SK-N-SH (cell line): Measurements from ENCODE around the gene ADNP2. TPM values are rescaled to one million over a fixed set of nuclear protein-coding genes. Genes with fewer than 3 reads are reported as not detected.

Source experiments
- CTCF ChIA-PET: fragments of 300-600, 350-600 bp; formaldehyde crosslinking; extraction: SDS; loops from one replicate; lab custom pipeline; 2021; lab: Yijun Ruan, JAX
- POLR2A ChIA-PET: fragments of 350-600 bp; sonication (Branson Sonifier 250); formaldehyde crosslinking; extraction: SDS; loops from one replicate; lab custom pipeline; 2020; ENCODE audit warnings: antibody characterized with exemption, inconsistent platforms; lab: Yijun Ruan, JAX
- DNase-seq: peaks from one replicate; pipeline ENCODE4 v3.0.0; 2012
- H2AFZ ChIP-seq: fragments of 200-600 bp; sonication (generic); 2 replicates; pipeline ENCODE4 v1.8.1; 2016; ENCODE audit warnings: antibody characterized with exemption, mild to moderate bottlenecking, low read depth
- H3F3A ChIP-seq: fragments of 200-600 bp; sonication (generic); replicated peaks from 2 replicates; pipeline ENCODE3; 2016; ENCODE audit warnings: antibody characterized with exemption, mild to moderate bottlenecking; ENCODE audit not compliant: insufficient read depth
- H3K27ac ChIP-seq, 2 experiments: fragments of 200-500 bp in 1 of 2; fragments of 200-600 bp in 1 of 2; sonication (Bioruptor generic) in 1 of 2; sonication (generic), shearing (Covaris generic) in 1 of 2; 2 replicates each; pipeline versions ENCODE4 v1.5.1 to v1.6.1; 2014 to 2016; ENCODE audit warnings: low read depth in 2 of 2, inconsistent platforms in 1 of 2, low read length in 1 of 2, mild to moderate bottlenecking in 1 of 2, mixed read lengths in 1 of 2
- H3K27me3 ChIP-seq: fragments of 200-600 bp; sonication (generic), shearing (Covaris generic); 2 replicates; pipeline ENCODE4 v1.6.1; 2016; ENCODE audit warnings: mixed run types; ENCODE audit not compliant: insufficient read depth
- H3K36me3 ChIP-seq, 2 experiments: fragments of 200-500 bp in 1 of 2; fragments of 200-600 bp in 1 of 2; sonication (Bioruptor generic) in 1 of 2; sonication (generic) in 1 of 2; replicated peaks in 1 of 2; 2 replicates each; pipeline versions ENCODE3 to v1.5.1; 2014 to 2016; ENCODE audit warnings: low read length in 1 of 2, mild to moderate bottlenecking in 1 of 2; ENCODE audit not compliant: insufficient read depth in 2 of 2, control insufficient read depth in 1 of 2
- H3K4me1 ChIP-seq, 2 experiments: fragments of 200-500 bp in 1 of 2; fragments of 200-600 bp in 1 of 2; sonication (Bioruptor generic) in 1 of 2; sonication (generic), shearing (Covaris generic) in 1 of 2; 2 replicates each; pipeline versions ENCODE4 v1.5.1 to v1.6.1; 2014 to 2016; ENCODE audit warnings: low read depth in 1 of 2, low read length in 1 of 2, mixed run types in 1 of 2; ENCODE audit not compliant: insufficient read depth in 2 of 2, control insufficient read depth in 1 of 2
- H3K4me2 ChIP-seq: fragments of 200-600 bp; sonication (generic), shearing (Covaris generic); 2 replicates; pipeline ENCODE4 v1.6.1; 2017; ENCODE audit warnings: mixed run types
- H3K4me3 ChIP-seq, 2 experiments: fragments of 200-500 bp in 1 of 2; fragments of 200-600 bp in 1 of 2; sonication (Bioruptor generic) in 1 of 2; sonication (generic), shearing (Covaris generic) in 1 of 2; 2 replicates each; pipeline versions ENCODE4 v1.5.1 to v1.8.1; 2014 to 2016; ENCODE audit warnings: low read depth in 2 of 2, inconsistent platforms in 1 of 2, low read length in 1 of 2, mild to moderate bottlenecking in 1 of 2, mixed read lengths in 1 of 2, moderate library complexity in 1 of 2
- H3K79me2 ChIP-seq: fragments of 200-600 bp; sonication (generic); 2 replicates; pipeline ENCODE4 v1.8.1; 2017; ENCODE audit warnings: mild to moderate bottlenecking; ENCODE audit not compliant: insufficient read depth
- H3K9ac ChIP-seq: fragments of 200-600 bp; sonication (generic); 2 replicates; pipeline ENCODE4 v1.6.1; 2017; ENCODE audit warnings: mixed run types
- H3K9me2 ChIP-seq: fragments of 200-600 bp; sonication (generic); 2 replicates; pipeline ENCODE4 v1.6.1; 2017; ENCODE audit warnings: mixed run types
- H3K9me3 ChIP-seq: fragments of 200-600 bp; sonication (generic); 2 replicates; pipeline ENCODE4 v1.6.1; 2017; ENCODE audit warnings: mixed run types, mild to moderate bottlenecking, moderate library complexity
- H4K20me1 ChIP-seq: fragments of 200-600 bp; sonication (generic); 2 replicates; pipeline ENCODE4 v1.6.1; 2017; ENCODE audit warnings: mild to moderate bottlenecking, mixed run types; ENCODE audit not compliant: insufficient read depth
- CHD2 ChIP-seq: fragments of 150-350 bp; IDR thresholded peaks from 2 replicates; pipeline ENCODE4 v1.6.1; 2018; ENCODE audit warnings: low read length; ENCODE audit not compliant: partially characterized antibody
- ELF1 ChIP-seq: IDR thresholded peaks from 2 replicates; pipeline ENCODE4 v1.4.0; 2012
- FOSL2 ChIP-seq: IDR thresholded peaks from 2 replicates; pipeline ENCODE4 v1.4.0; 2012; ENCODE audit warnings: low read depth, mild to moderate bottlenecking, moderate library complexity, borderline replicate concordance
- GABPA ChIP-seq: IDR thresholded peaks from 2 replicates; pipeline ENCODE4 v1.4.0; 2012; ENCODE audit warnings: low read depth, mild to moderate bottlenecking
- GATA2 ChIP-seq: sonication (generic); formaldehyde crosslinking; IDR thresholded peaks from 2 replicates; pipeline ENCODE4 v1.5.0; 2020; ENCODE audit warnings: mild to moderate bottlenecking, missing genetic modification reagents
- MAX ChIP-seq: IDR thresholded peaks from 2 replicates; pipeline ENCODE4 v1.4.0; 2012; ENCODE audit warnings: low read depth
- MEF2A ChIP-seq: IDR thresholded peaks from 2 replicates; pipeline ENCODE4 v1.4.0; 2012; ENCODE audit warnings: low read depth, borderline replicate concordance
- MXI1 ChIP-seq: IDR thresholded peaks from 2 replicates; pipeline ENCODE4 v1.6.1; 2012; ENCODE audit warnings: mild to moderate bottlenecking, low read depth, low read length, improper control_type of control experiment
- NFIC ChIP-seq: IDR thresholded peaks from 2 replicates; pipeline ENCODE4 v1.4.0; 2012; ENCODE audit warnings: borderline replicate concordance
- NRF1 ChIP-seq: IDR thresholded peaks from 2 replicates; pipeline ENCODE4 v1.6.1; 2012; ENCODE audit warnings: low read depth, mild to moderate bottlenecking, low read length
- PBX3 ChIP-seq: IDR thresholded peaks from 2 replicates; pipeline ENCODE4; 2012
- POLR2AphosphoS5 ChIP-seq: IDR thresholded peaks from 2 replicates; pipeline ENCODE4 v1.6.1; 2012; ENCODE audit warnings: low read depth, low read length
- REST ChIP-seq: IDR thresholded peaks from 2 replicates; pipeline ENCODE4 v1.6.1; 2012; ENCODE audit warnings: mild to moderate bottlenecking, low read depth, low read length, moderate library complexity
- RXRA ChIP-seq: IDR thresholded peaks from 2 replicates; pipeline ENCODE4 v1.4.0; 2012; ENCODE audit warnings: low read depth, mild to moderate bottlenecking, borderline replicate concordance
- TAF1 ChIP-seq: IDR thresholded peaks from 2 replicates; pipeline ENCODE4 v1.6.1; 2012; ENCODE audit warnings: low read depth, mild to moderate bottlenecking, low read length, moderate library complexity, borderline replicate concordance
- TEAD4 ChIP-seq: IDR thresholded peaks from 2 replicates; pipeline ENCODE4 v1.4.0; 2012; ENCODE audit warnings: mild to moderate bottlenecking, borderline replicate concordance; ENCODE audit not compliant: insufficient read depth
- WGBS: methylation state at CpG from one replicate; pipeline ENCODE4 v1.1.6; 2017; ENCODE audit warnings: low lambda C conversion rate; 5-methylcytosine and 5-hydroxymethylcytosine counted together
- polyA plus RNA-seq, 3 experiments: library from polyadenylated mRNA; depleted of rRNA; stranded (reverse); fragments of >200 nt; gene quantifications; 2 replicates each; pipeline ENCODE4 v1.2.3, GENCODE V29; 2012
- TF ChIP-seq, protein P1 (sequence below): fragments of 150-350 bp; IDR thresholded peaks from 2 replicates; pipeline ENCODE4 v1.6.1; 2017; ENCODE audit warnings: antibody characterized with exemption, low read length, low read depth, borderline replicate concordance
- TF ChIP-seq, protein P2 (sequence below): IDR thresholded peaks from 2 replicates; pipeline ENCODE4 v1.4.0; 2012; ENCODE audit warnings: low read depth, borderline replicate concordance
- TF ChIP-seq, protein P3 (sequence below): IDR thresholded peaks from 2 replicates; pipeline ENCODE4 v1.4.0; 2012; ENCODE audit warnings: low read depth, borderline replicate concordance

ADNP2 gene
- polyA plus RNA-seq, 1 of the 3 experiments (the other 2 are of a cell fraction), result 4.3 TPM

DNA sequence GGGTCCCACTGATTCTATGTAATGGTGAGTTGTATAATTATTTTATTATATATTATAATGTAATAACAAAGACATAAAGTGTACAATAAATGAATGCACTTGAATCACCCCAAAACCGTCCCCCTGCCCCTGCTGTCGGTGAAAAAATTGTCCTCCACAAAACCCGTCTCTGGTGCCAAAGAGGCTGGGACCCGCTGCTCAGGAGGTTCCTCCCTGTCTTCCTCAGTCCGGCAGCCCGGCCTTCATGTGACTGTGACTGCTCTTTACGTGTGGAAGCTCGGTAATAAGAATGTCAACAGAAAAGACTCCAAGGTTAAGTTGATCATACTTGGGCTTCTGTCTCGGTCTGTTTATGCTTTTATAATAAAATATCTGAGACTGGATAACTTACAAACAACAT is 32.7 kb upstream of the ADNP2 start:
- no peak overlapping the region for H3K9ac ChIP-seq
- H3K9me2 ChIP-seq, result no peaks in the 10 kb centered on the region
- DNase-seq, result no peak
- ChIA-PET CTCF (no interaction called here), POLR2A (no interaction called here)
- no peak for TF ChIP-seq POLR2AphosphoS5
- no peak for TF ChIP-seq MXI1
- TF ChIP-seq TEAD4, result no peak
- TF ChIP-seq FOSL2, result no peak
- TF ChIP-seq, protein P1, sequence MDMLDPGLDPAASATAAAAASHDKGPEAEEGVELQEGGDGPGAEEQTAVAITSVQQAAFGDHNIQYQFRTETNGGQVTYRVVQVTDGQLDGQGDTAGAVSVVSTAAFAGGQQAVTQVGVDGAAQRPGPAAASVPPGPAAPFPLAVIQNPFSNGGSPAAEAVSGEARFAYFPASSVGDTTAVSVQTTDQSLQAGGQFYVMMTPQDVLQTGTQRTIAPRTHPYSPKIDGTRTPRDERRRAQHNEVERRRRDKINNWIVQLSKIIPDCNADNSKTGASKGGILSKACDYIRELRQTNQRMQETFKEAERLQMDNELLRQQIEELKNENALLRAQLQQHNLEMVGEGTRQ, result no peak
- TF ChIP-seq CHD2, result no peak
- TF ChIP-seq, protein P2, sequence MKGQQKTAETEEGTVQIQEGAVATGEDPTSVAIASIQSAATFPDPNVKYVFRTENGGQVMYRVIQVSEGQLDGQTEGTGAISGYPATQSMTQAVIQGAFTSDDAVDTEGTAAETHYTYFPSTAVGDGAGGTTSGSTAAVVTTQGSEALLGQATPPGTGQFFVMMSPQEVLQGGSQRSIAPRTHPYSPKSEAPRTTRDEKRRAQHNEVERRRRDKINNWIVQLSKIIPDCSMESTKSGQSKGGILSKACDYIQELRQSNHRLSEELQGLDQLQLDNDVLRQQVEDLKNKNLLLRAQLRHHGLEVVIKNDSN, result no peak
- TF ChIP-seq GABPA, result no peak
- TF ChIP-seq GATA2 (CRISPR knock-in tag), result no peak
- no peak for TF ChIP-seq MAX
- TF ChIP-seq PBX3, result no peak
- TF ChIP-seq TAF1, result no peak
- TF ChIP-seq ELF1, result no peak
- TF ChIP-seq, protein P3, sequence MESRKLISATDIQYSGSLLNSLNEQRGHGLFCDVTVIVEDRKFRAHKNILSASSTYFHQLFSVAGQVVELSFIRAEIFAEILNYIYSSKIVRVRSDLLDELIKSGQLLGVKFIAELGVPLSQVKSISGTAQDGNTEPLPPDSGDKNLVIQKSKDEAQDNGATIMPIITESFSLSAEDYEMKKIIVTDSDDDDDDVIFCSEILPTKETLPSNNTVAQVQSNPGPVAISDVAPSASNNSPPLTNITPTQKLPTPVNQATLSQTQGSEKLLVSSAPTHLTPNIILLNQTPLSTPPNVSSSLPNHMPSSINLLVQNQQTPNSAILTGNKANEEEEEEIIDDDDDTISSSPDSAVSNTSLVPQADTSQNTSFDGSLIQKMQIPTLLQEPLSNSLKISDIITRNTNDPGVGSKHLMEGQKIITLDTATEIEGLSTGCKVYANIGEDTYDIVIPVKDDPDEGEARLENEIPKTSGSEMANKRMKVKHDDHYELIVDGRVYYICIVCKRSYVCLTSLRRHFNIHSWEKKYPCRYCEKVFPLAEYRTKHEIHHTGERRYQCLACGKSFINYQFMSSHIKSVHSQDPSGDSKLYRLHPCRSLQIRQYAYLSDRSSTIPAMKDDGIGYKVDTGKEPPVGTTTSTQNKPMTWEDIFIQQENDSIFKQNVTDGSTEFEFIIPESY, result no peak
- TF ChIP-seq REST, result no peak
- TF ChIP-seq NRF1, result no peak
- TF ChIP-seq NFIC, result no peak
- no peak for TF ChIP-seq RXRA
- TF ChIP-seq MEF2A, result no peak
- no peaks in the 10 kb centered on the region for H3K4me1 ChIP-seq
- H3K36me3 ChIP-seq, result no peaks in the 10 kb centered on the region
- H3K9me3 ChIP-seq, result no peaks in the 10 kb centered on the region
- H4K20me1 ChIP-seq, result no peaks in the 10 kb centered on the region
- H3K4me3 ChIP-seq, result no peak overlapping the region
- no peaks in the 10 kb centered on the region for H3F3A ChIP-seq
- no peak overlapping the region for H2AFZ ChIP-seq
- 65% methylated on average over 9 of the region's 9 CpGs for WGBS
- no peak overlapping the region for H3K4me2 ChIP-seq
- no peaks in the 10 kb centered on the region for H3K79me2 ChIP-seq
- peaks cover 12% of the 10 kb centered on the region; the same call in 1 of the 2 replicates for H3K27me3 ChIP-seq
- no peak overlapping the region for H3K27ac ChIP-seq
